Liver (tissue), 9 donors: ENCODE data around the gene ATG2B. TPM values are rescaled to one million over a fixed set of nuclear protein-coding genes. Genes with fewer than 3 reads are reported as not detected.

Experiments
- DNase-seq: peaks from one replicate; pipeline ENCODE4 v3.0.0-alpha.2; 2017; ENCODE audit warnings: low spot score
- H3K27ac ChIP-seq, 2 donors: one replicate each; pipeline ENCODE4 v1.7.0; 2013; ENCODE audit warnings: inconsistent platforms in 2 of 2, low read length in 2 of 2, control low read depth in 1 of 2, low read depth in 1 of 2, mild to moderate bottlenecking in 1 of 2
- H3K27me3 ChIP-seq, 4 donors: one replicate each; pipeline versions ENCODE4 v1.6.1 to v1.7.0; 2013; ENCODE audit warnings: low read length in 3 of 4, inconsistent platforms in 1 of 4, mild to moderate bottlenecking in 1 of 4, moderate library complexity in 1 of 4; ENCODE audit not compliant: control insufficient read depth in 4 of 4, insufficient read depth in 4 of 4
- H3K36me3 ChIP-seq, 4 donors: one replicate each; pipeline versions ENCODE4 v1.6.1 to v1.7.0; 2013; ENCODE audit warnings: low read length in 3 of 4, mild to moderate bottlenecking in 3 of 4, low read depth in 1 of 4, moderate library complexity in 1 of 4; ENCODE audit not compliant: control insufficient read depth in 4 of 4, insufficient read depth in 3 of 4
- H3K4me1 ChIP-seq, 4 donors: one replicate each; pipeline versions ENCODE4 v1.6.1 to v1.7.0; 2013; ENCODE audit warnings: low read length in 3 of 4, mild to moderate bottlenecking in 3 of 4, moderate library complexity in 1 of 4; ENCODE audit not compliant: control insufficient read depth in 4 of 4, insufficient read depth in 4 of 4
- H3K4me3 ChIP-seq, 3 donors: one replicate each; pipeline versions ENCODE4 v1.6.1 to v1.7.0; 2013; ENCODE audit warnings: low read length in 3 of 3, control low read depth in 1 of 3, low read depth in 1 of 3, mild to moderate bottlenecking in 1 of 3
- H3K9ac ChIP-seq, 2 donors: one replicate each; pipeline ENCODE4 v1.7.0; 2013; ENCODE audit warnings: low read length in 2 of 2, mild to moderate bottlenecking in 2 of 2, moderate library complexity in 2 of 2, control low read depth in 1 of 2, low read depth in 1 of 2
- H3K9me3 ChIP-seq, 4 donors: one replicate each; pipeline versions ENCODE4 v1.6.1 to v1.7.0; 2013; ENCODE audit warnings: low read length in 3 of 4; ENCODE audit not compliant: control insufficient read depth in 4 of 4
- CTCF ChIP-seq: fragments of 150-350 bp; IDR thresholded peaks from 2 replicates; pipeline ENCODE4 v1.5.1; 2017; ENCODE audit warnings: improper control_type of control experiment, low read depth, low read length; ENCODE audit not compliant: missing input control
- EGR1 ChIP-seq, 2 donors: IDR thresholded peaks; 2 replicates each; pipeline ENCODE4 v1.6.1; 2016 to 2018; ENCODE audit warnings: antibody characterized with exemption in 2 of 2, low read depth in 2 of 2
- FOXA1 ChIP-seq: IDR thresholded peaks from 2 replicates; pipeline ENCODE4 v1.6.1; 2016; ENCODE audit warnings: antibody characterized with exemption
- FOXA2 ChIP-seq: IDR thresholded peaks from 2 replicates; pipeline ENCODE4 v1.6.1; 2016; ENCODE audit warnings: antibody characterized with exemption
- GABPA ChIP-seq, 2 donors: IDR thresholded peaks in 1 of 2; conservative IDR thresholded peaks in 1 of 2; 2 replicates each; pipeline ENCODE4 v1.6.1; 2016; ENCODE audit warnings: antibody characterized with exemption in 2 of 2, mild to moderate bottlenecking in 1 of 2, moderate library complexity in 1 of 2
- HNF4G ChIP-seq: IDR thresholded peaks from 2 replicates; pipeline ENCODE4 v1.6.1; 2016; ENCODE audit warnings: antibody characterized with exemption
- JUND ChIP-seq, 2 donors: IDR thresholded peaks; 2 replicates each; pipeline ENCODE4 v1.6.1; 2016; ENCODE audit warnings: antibody characterized with exemption in 2 of 2
- NR2F2 ChIP-seq: IDR thresholded peaks from 2 replicates; pipeline ENCODE4 v1.6.1; 2016; ENCODE audit warnings: antibody characterized with exemption
- RAD21 ChIP-seq, 2 donors: IDR thresholded peaks; 2 replicates each; pipeline ENCODE4 v1.6.1; 2016; ENCODE audit warnings: antibody characterized with exemption in 2 of 2, mild to moderate bottlenecking in 2 of 2
- RXRA ChIP-seq, 2 donors: IDR thresholded peaks; 2 replicates each; pipeline ENCODE4 v1.6.1; 2017 to 2018; ENCODE audit warnings: antibody characterized with exemption in 2 of 2, mild to moderate bottlenecking in 1 of 2
- TAF1 ChIP-seq: conservative IDR thresholded peaks from 2 replicates; pipeline ENCODE4 v1.6.1; 2016; ENCODE audit warnings: antibody characterized with exemption, mild to moderate bottlenecking
- YY1 ChIP-seq: IDR thresholded peaks from 2 replicates; pipeline ENCODE4 v1.6.1; 2016; ENCODE audit warnings: antibody characterized with exemption, mild to moderate bottlenecking
- ZBTB33 ChIP-seq: IDR thresholded peaks from 2 replicates; pipeline ENCODE4 v1.6.1; 2016; ENCODE audit warnings: antibody characterized with exemption
- WGBS: extraction: QIAGEN DNeasy Blood & Tissue Kit; methylation state at CpG from one replicate; pipeline ENCODE4 v1.1.7; 2013; 5-methylcytosine and 5-hydroxymethylcytosine counted together
- polyA plus RNA-seq, 2 donors: library from polyadenylated mRNA; stranded (reverse) in 1 of 2; unstranded in 1 of 2; fragments of 200-250 nt in 1 of 2; fragments of >200 nt in 1 of 2; fragmentation: Nextera tagmentation in 1 of 2; extraction: Ambion mirVana in 1 of 2; gene quantifications; one replicate each; pipeline versions ENCODE4 v1.2.1 to v1.2.3, GENCODE V29; 2013 to 2015
- total RNA-seq, 2 donors: library from RNA; depleted of rRNA; stranded (reverse); fragments of >200 nt; gene quantifications; one replicate each; pipeline ENCODE4 v1.2.3, GENCODE V29; 2014
- TF ChIP-seq, protein P1 (sequence below): IDR thresholded peaks from 2 replicates; pipeline ENCODE4 v1.6.1; 2016; ENCODE audit warnings: antibody characterized with exemption
- TF ChIP-seq, protein P2 (sequence below): IDR thresholded peaks from 2 replicates; pipeline ENCODE4 v1.6.1; 2016; ENCODE audit warnings: antibody characterized with exemption, mild to moderate bottlenecking
- TF ChIP-seq, protein P3 (sequence below): IDR thresholded peaks from 2 replicates; pipeline ENCODE4 v1.6.1; 2016; ENCODE audit warnings: antibody characterized with exemption
- donor health status: healthy.
- donor health status: healthy.
- donor health status: healthy.
- donor health status: healthy.
- donor health status: healthy.

ATG2B gene
- total and polyA plus RNA-seq, 4 donors: 4.7 to 36.0 (median 20.5) TPM

- Histone ChIP-seq H3K27me3 (peaks cover 0 to 3% (median 0%) of the 10 kb centered on the region in 4 donors), H3K27ac (no peak overlapping the region), H3K4me3 (no peak overlapping the region), H3K9me3 (no peaks in the 10 kb centered on the region), H3K36me3 (no peaks in the 10 kb centered on the region), H3K9ac (no peak overlapping the region), H3K4me1 (no peaks in the 10 kb centered on the region)
- DNase-seq: no peak
- TF ChIP-seq, protein P1, sequence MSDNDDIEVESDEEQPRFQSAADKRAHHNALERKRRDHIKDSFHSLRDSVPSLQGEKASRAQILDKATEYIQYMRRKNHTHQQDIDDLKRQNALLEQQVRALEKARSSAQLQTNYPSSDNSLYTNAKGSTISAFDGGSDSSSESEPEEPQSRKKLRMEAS: no peak
- no peak for TF ChIP-seq ZBTB33
- no peak for TF ChIP-seq HNF4G
- no peak for TF ChIP-seq YY1
- WGBS: 71% methylated on average over 5 of the region's 5 CpGs
Measured at GRCh38 chr14:96243785-96244184, 119.4 kb downstream of the ATG2B start.

DNA sequence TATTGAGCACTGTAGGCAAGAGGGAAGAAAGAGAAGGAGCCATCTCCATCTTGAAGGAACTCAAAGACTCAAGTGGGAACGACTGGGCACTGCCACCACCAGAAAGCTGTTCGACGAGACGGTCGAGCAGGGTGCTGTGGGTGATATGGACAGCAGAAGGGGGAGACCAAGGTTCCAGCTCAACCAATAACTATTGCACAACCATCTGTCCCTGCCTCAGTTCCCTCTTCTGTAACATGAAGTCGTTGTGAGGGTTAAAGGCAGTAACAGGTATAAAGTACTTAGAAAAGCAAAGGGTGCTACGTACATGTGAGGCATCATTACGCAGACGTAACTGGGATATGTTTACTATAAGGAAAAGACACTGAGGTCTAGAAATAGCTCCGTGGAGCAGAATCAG, 121.0 kb downstream of the ATG2B start:
- no peak for DNase-seq
- no peaks in the 10 kb centered on the region for H3K4me1 ChIP-seq
- H3K9ac ChIP-seq: no peak overlapping the region
- no peaks in the 10 kb centered on the region for H3K9me3 ChIP-seq
- TF ChIP-seq, protein P2, sequence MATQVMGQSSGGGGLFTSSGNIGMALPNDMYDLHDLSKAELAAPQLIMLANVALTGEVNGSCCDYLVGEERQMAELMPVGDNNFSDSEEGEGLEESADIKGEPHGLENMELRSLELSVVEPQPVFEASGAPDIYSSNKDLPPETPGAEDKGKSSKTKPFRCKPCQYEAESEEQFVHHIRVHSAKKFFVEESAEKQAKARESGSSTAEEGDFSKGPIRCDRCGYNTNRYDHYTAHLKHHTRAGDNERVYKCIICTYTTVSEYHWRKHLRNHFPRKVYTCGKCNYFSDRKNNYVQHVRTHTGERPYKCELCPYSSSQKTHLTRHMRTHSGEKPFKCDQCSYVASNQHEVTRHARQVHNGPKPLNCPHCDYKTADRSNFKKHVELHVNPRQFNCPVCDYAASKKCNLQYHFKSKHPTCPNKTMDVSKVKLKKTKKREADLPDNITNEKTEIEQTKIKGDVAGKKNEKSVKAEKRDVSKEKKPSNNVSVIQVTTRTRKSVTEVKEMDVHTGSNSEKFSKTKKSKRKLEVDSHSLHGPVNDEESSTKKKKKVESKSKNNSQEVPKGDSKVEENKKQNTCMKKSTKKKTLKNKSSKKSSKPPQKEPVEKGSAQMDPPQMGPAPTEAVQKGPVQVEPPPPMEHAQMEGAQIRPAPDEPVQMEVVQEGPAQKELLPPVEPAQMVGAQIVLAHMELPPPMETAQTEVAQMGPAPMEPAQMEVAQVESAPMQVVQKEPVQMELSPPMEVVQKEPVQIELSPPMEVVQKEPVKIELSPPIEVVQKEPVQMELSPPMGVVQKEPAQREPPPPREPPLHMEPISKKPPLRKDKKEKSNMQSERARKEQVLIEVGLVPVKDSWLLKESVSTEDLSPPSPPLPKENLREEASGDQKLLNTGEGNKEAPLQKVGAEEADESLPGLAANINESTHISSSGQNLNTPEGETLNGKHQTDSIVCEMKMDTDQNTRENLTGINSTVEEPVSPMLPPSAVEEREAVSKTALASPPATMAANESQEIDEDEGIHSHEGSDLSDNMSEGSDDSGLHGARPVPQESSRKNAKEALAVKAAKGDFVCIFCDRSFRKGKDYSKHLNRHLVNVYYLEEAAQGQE: no peak
- TF ChIP-seq EGR1 (IDR thresholded peaks at IDR 0.05; ENCODE audit: low read depth in 2 of 2) (no peak), ZBTB33 (no peak), YY1 (no peak), RXRA (IDR thresholded peaks at IDR 0.05) (no peak), CTCF (no peak), RAD21 (IDR thresholded peaks at IDR 0.05) (no peak), TAF1 (no peak), JUND (IDR thresholded peaks at IDR 0.05) (no peak), HNF4G (no peak), NR2F2 (no peak), FOXA1 (no peak), FOXA2 (no peak), GABPA (IDR thresholded peaks at IDR 0.05 in 1 of 2, conservative IDR thresholded peaks at IDR 0.05 in 1 of 2) (no peak)
- TF ChIP-seq, protein P3, sequence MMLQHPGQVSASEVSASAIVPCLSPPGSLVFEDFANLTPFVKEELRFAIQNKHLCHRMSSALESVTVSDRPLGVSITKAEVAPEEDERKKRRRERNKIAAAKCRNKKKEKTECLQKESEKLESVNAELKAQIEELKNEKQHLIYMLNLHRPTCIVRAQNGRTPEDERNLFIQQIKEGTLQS: no peak
- TF ChIP-seq, protein P1: no peak
- no peak overlapping the region for H3K4me3 ChIP-seq
- no peak overlapping the region for H3K27ac ChIP-seq
- no peaks in the 10 kb centered on the region for H3K36me3 ChIP-seq
- H3K27me3 ChIP-seq: peaks cover 0 to 3% (median 0%) of the 10 kb centered on the region in 4 donors
- 87% methylated on average over 10 of the region's 10 CpGs for WGBS
